K562 (cell line): ENCODE measurements around the gene SART3. TPM values are rescaled to one million over a fixed set of nuclear protein-coding genes. Genes with fewer than 3 reads are reported as not detected.

ENCODE experiments used
- ATAC-seq: fragments of 200-7000 bp; cut with Tn5 transposase; 3 replicates; pipeline ENCODE4 v1.9.1; 2020; ENCODE audit warnings: moderate library complexity
- BruUV-seq: library from RNA; stranded (reverse); fragments of 400-500 nt; replicated peaks from 2 replicates; lab custom pipeline; 2021; lab: Mats Ljungman, UMichigan
- CTCF ChIA-PET: fragments of 300-600 bp; formaldehyde crosslinking; extraction: SDS; loops from one replicate; lab custom pipeline; 2021; ENCODE audit warnings: low intra/inter-chr PET ratio; lab: Yijun Ruan, JAX
- POLR2A ChIA-PET: fragments of 300-600, 350-650 bp; sonication (Branson Sonifier 250); formaldehyde crosslinking; extraction: SDS; loops from one replicate; lab custom pipeline; 2021; ENCODE audit warnings: antibody characterized with exemption, inconsistent platforms; lab: Yijun Ruan, JAX
- DNase-seq, 4 experiments: peaks; one replicate each; pipeline versions ENCODE4 v3.0.0 to v3.0.0-alpha.2; 2011 to 2018; ENCODE audit warnings: low spot score in 3 of 4, mixed read lengths in 3 of 4; ENCODE audit errors: extremely low read depth in 1 of 4
- FAIRE-seq: peaks from 2 replicates; lab custom pipeline; 2011; peaks lifted over from hg19 to GRCh38; lab: Jason Lieb, UNC
- H2AFZ ChIP-seq: 2 replicates; pipeline ENCODE4 v1.6.0; 2011; ENCODE audit warnings: low read depth, low read length, control low read depth, inconsistent platforms
- H3K27ac ChIP-seq: fragments of 200-600 bp; 3 replicates; pipeline ENCODE4 v1.8.0; 2011; ENCODE audit warnings: low read depth, mild to moderate bottlenecking, control low read depth, inconsistent platforms, low read length, moderate library complexity, mixed read lengths; ENCODE audit errors: extremely low read depth
- H3K27me3 ChIP-seq, 2 experiments: fragments of 300-600 bp in 1 of 2; 2 replicates in 1 of 2; 3 replicates in 1 of 2; pipeline versions ENCODE4 v1.6.0 to v1.8.0; 2011; ENCODE audit warnings: inconsistent platforms in 2 of 2, low read length in 2 of 2, mild to moderate bottlenecking in 1 of 2, mixed read lengths in 1 of 2, moderate library complexity in 1 of 2; ENCODE audit not compliant: control insufficient read depth in 2 of 2, insufficient read depth in 2 of 2
- H3K36me3 ChIP-seq: fragments of 300-600 bp; 3 replicates; pipeline ENCODE4 v1.8.0; 2011; ENCODE audit warnings: mild to moderate bottlenecking, low read length, inconsistent platforms; ENCODE audit not compliant: control insufficient read depth, insufficient read depth
- H3K4me1 ChIP-seq, 2 experiments: fragments of 200-600 bp in 1 of 2; replicated peaks in 1 of 2; 2 replicates in 1 of 2; 3 replicates in 1 of 2; pipeline versions ENCODE4 v1.5.1 to v1.8.0; 2011; ENCODE audit warnings: inconsistent platforms in 2 of 2, low read length in 2 of 2, mild to moderate bottlenecking in 1 of 2, mixed read lengths in 1 of 2, moderate library complexity in 1 of 2; ENCODE audit not compliant: control insufficient read depth in 2 of 2, insufficient read depth in 2 of 2
- H3K4me2 ChIP-seq: 2 replicates; pipeline ENCODE4 v1.6.1; 2011; ENCODE audit warnings: low read length, control low read depth, inconsistent platforms, mixed read lengths; ENCODE audit not compliant: insufficient read depth
- H3K4me3 ChIP-seq: fragments of 200-600 bp; sonication (generic), shearing (Covaris generic); 2 replicates; pipeline ENCODE4 v1.5.1; 2016; ENCODE audit warnings: control low read depth, inconsistent platforms
- H3K79me2 ChIP-seq: fragments of 200-600 bp; 3 replicates; pipeline ENCODE4 v1.8.0; 2011; ENCODE audit warnings: low read length, inconsistent platforms; ENCODE audit not compliant: control insufficient read depth, insufficient read depth
- H3K9ac ChIP-seq, 2 experiments: 2 replicates each; pipeline versions ENCODE4 v1.6.0 to v1.6.1; 2011; ENCODE audit warnings: low read depth in 2 of 2, low read length in 2 of 2, control low read depth in 1 of 2, inconsistent platforms in 1 of 2, mild to moderate bottlenecking in 1 of 2, mixed read lengths in 1 of 2; ENCODE audit not compliant: insufficient read depth in 1 of 2
- H3K9me1 ChIP-seq: one replicate; pipeline ENCODE4 v1.6.0; 2011; ENCODE audit warnings: inconsistent platforms, mild to moderate bottlenecking, low read length, moderate library complexity; ENCODE audit not compliant: control insufficient read depth, insufficient read depth
- H3K9me3 ChIP-seq: replicated peaks from 2 replicates; pipeline ENCODE4 v1.5.1; 2011; ENCODE audit warnings: low read depth, low read length, inconsistent platforms; ENCODE audit not compliant: control insufficient read depth, insufficient read depth
- H4K20me1 ChIP-seq: replicated peaks from 2 replicates; pipeline ENCODE4 v1.6.1; 2011; ENCODE audit warnings: low read length, inconsistent platforms, mixed read lengths; ENCODE audit not compliant: control insufficient read depth, insufficient read depth
- ATF3 ChIP-seq, 2 experiments: fragments of 450-650 bp in 1 of 2; sonication (generic) in 1 of 2; formaldehyde crosslinking in 1 of 2; IDR thresholded peaks in 1 of 2; conservative IDR thresholded peaks in 1 of 2; 2 replicates each; pipeline versions ENCODE4 v1.6.1 to v1.8.1; 2016 to 2023; ENCODE audit warnings: mild to moderate bottlenecking in 2 of 2, moderate library complexity in 2 of 2, inconsistent platforms in 1 of 2, missing genetic modification reagents in 1 of 2
- ATF4 ChIP-seq: fragments of 450-650 bp; formaldehyde crosslinking; IDR thresholded peaks from 2 replicates; pipeline ENCODE4 v1.4.0; 2022; ENCODE audit warnings: mild to moderate bottlenecking, moderate library complexity
- CBFB ChIP-seq: sonication (generic); formaldehyde crosslinking; IDR thresholded peaks from 2 replicates; pipeline ENCODE4 v1.4.0; 2020; ENCODE audit warnings: mild to moderate bottlenecking, missing genetic modification reagents
- CEBPB ChIP-seq: fragments of 450-650 bp; IDR thresholded peaks from 2 replicates; pipeline ENCODE4 v1.6.1; 2016; ENCODE audit warnings: missing genetic modification characterization, missing compliant biosample characterization
- CEBPG ChIP-seq, 3 experiments: fragments of 200-800 bp in 1 of 3; sonication (Bioruptor generic) in 1 of 3; sonication (generic) in 1 of 3; formaldehyde crosslinking in 1 of 3; IDR thresholded peaks in 2 of 3; conservative IDR thresholded peaks in 1 of 3; 2 replicates each; pipeline versions ENCODE4 v1.6.1 to v1.8.0; 2016 to 2022; ENCODE audit warnings: missing compliant biosample characterization in 2 of 3, missing genetic modification characterization in 2 of 3, mild to moderate bottlenecking in 1 of 3, missing genetic modification reagents in 1 of 3
- ESRRA ChIP-seq: fragments of 450-650 bp; IDR thresholded peaks from 2 replicates; pipeline ENCODE4 v1.6.1; 2014; ENCODE audit warnings: low read depth, mild to moderate bottlenecking, moderate library complexity, borderline replicate concordance
- ILF3 ChIP-seq: fragments of 450-650 bp; IDR thresholded peaks from 2 replicates; pipeline ENCODE4 v1.6.1; 2018; ENCODE audit warnings: antibody characterized with exemption, mild to moderate bottlenecking, moderate library complexity, borderline replicate concordance
- KHSRP ChIP-seq: fragments of 450-650 bp; IDR thresholded peaks from 2 replicates; pipeline ENCODE4 v1.6.1; 2017
- LEF1 ChIP-seq: fragments of 450-650 bp; IDR thresholded peaks from 2 replicates; pipeline ENCODE4 v1.6.1; 2016; ENCODE audit warnings: mild to moderate bottlenecking
- POLR2H ChIP-seq: IDR thresholded peaks from 2 replicates; pipeline ENCODE4 v1.6.1; 2016; ENCODE audit warnings: missing genetic modification characterization, low read depth, mild to moderate bottlenecking, control low read depth, missing compliant biosample characterization, moderate library complexity
- SIN3B ChIP-seq: fragments of 450-650 bp; IDR thresholded peaks from 2 replicates; pipeline ENCODE4 v1.6.1; 2017; ENCODE audit warnings: low read depth, mild to moderate bottlenecking, moderate library complexity
- SMAD3 ChIP-seq: fragments of 450-650 bp; formaldehyde crosslinking; conservative IDR thresholded peaks from 2 replicates; pipeline ENCODE4 v1.4.0; 2020; ENCODE audit warnings: mild to moderate bottlenecking
- SMARCA4 ChIP-seq: fragments of 450-650 bp; IDR thresholded peaks from 2 replicates; pipeline ENCODE4 v1.6.1; 2016
- ZFX ChIP-seq: sonication (generic); formaldehyde crosslinking; IDR thresholded peaks from 2 replicates; pipeline ENCODE4 v1.8.0; 2022; ENCODE audit warnings: mild to moderate bottlenecking, missing genetic modification reagents, moderate library complexity
- ZNF280B ChIP-seq: fragments of 250-450 bp; sonication (Bioruptor Pico); IDR thresholded peaks from 2 replicates; pipeline ENCODE4 v1.5.1; 2021; ENCODE audit warnings: mild to moderate bottlenecking
- ZNF436 ChIP-seq: fragments of 250-450, 450-650 bp; sonication (Bioruptor Pico); formaldehyde crosslinking; IDR thresholded peaks from 2 replicates; pipeline ENCODE4 v1.7.0; 2020; ENCODE audit warnings: mild to moderate bottlenecking
- ZNF766 ChIP-seq: fragments of 200-800 bp; sonication (Bioruptor generic); conservative IDR thresholded peaks from 2 replicates; pipeline ENCODE4 v1.6.1; 2016; ENCODE audit warnings: missing genetic modification characterization, missing compliant biosample characterization
- WGBS: fragments of 100-300 bp; shearing (Covaris generic); methylation state at CpG from one replicate; pipeline ENCODE4 v1.1.6; 2016; ENCODE audit warnings: low coverage, mixed read lengths; ENCODE audit not compliant: insufficient coverage; ENCODE audit errors: missing lambda C conversion rate; 5-methylcytosine and 5-hydroxymethylcytosine counted together
- in situ Hi-C: fragments of 300-500 bp; cut with MboI; formaldehyde crosslinking; loops from 4 replicates; pipeline ENCODE4 v1.15.0; 2018; ENCODE audit warnings: inconsistent platforms, mixed read lengths
- intact Hi-C: fragments of 100-400 bp; cut with micrococcal nuclease; formaldehyde crosslinking; loops from 2 replicates; pipeline ENCODE4 v1.14.2; 2022
- polyA plus RNA-seq, 8 experiments: library from polyadenylated mRNA; depleted of rRNA in 4 of 8; stranded (reverse) in 5 of 8; unstranded in 3 of 8; fragments of >200 nt; fragmentation: Nextera tagmentation in 2 of 8; fragmentation: Illumina TruSeq in 1 of 8; extraction: Ambion mirVana in 2 of 8; extraction: Trizol in 1 of 8; gene quantifications; 2 replicates each; pipeline versions ENCODE4 v1.2.1 to v1.2.3, GENCODE V29; 2011 to 2014; ENCODE audit warnings: inconsistent platforms in 1 of 8, missing spikeins in 1 of 8
- total RNA-seq, 7 experiments: library from RNA; depleted of rRNA in 6 of 7; stranded (reverse); fragments of >200 nt in 6 of 7; fragmentation: Illumina TruSeq in 2 of 7; extraction: Trizol in 2 of 7; gene quantifications; 2 replicates each; pipeline versions ENCODE4 v1.2.1 to v1.2.3, GENCODE V29; 2011 to 2021; ENCODE audit warnings: low replicate concordance in 1 of 7

The SART3 gene
- total and polyA plus RNA-seq, 9 of the 15 experiments (the other 6 are each of a cell fraction or from before 2014, with no cell fraction given) = 8.9 to 167 (median 56.7) TPM

DNA sequence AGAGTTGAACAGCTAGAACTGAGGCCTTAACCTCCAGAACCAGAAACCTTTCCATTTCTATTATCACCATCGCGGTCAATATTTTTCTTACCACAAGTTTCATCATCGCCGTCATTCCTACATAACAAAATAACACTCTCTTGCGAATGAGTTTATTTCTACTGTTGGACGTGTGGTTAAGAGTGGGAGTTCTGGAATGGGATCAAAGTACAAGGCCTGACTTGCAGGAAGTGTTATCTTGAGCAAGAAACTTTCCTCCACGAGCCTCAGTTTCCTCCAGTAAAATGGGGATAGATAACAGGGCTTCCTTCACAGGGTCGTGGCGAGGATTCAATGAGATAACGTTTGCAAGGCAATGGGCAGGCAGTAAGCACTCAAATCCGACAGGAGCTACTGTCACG is 652 bp downstream of the SART3 start:
- in situ Hi-C loops = loop anchor here (5.0 kb wide), 2 partner anchors 242 to 532 kb away; partner anchors contain the start of gene ALKBH2
- Histone ChIP-seq H3K9me3 (no peaks in the 10 kb centered on the region), H3K27ac (peak overlapping the region; percentile 97), H3K4me2 (peak overlapping the region; percentile 99), H3K9ac (peak overlapping the region; percentile 90 to 96), H3K36me3 (peaks cover 50% of the 10 kb centered on the region), H2AFZ (peak overlapping the region; percentile 89), H3K9me1 (no peaks in the 10 kb centered on the region), H3K4me3 (peak overlapping the region; percentile 93), H3K79me2 (peaks cover 86% of the 10 kb centered on the region), H3K27me3 (no peaks in the 10 kb centered on the region), H4K20me1 (peaks cover 16% of the 10 kb centered on the region; the same call in 1 of the 2 replicates), H3K4me1 (peaks cover 11 to 26% of the 10 kb centered on the region in 2 experiments)
- intact Hi-C loops = loop anchor here (5.0 kb wide), 3 partner anchors 172 to 392 kb away; partner anchors contain the start of genes CORO1C and SSH1
- ChIA-PET POLR2A (interaction anchor here (0.5 to 2.4 kb wide), 16 partner anchors 10 to 487 kb away, joined by 3 to 18 read pairs (median 3); partner anchors contain the start of gene FICD), CTCF (no interaction called here)
- under 1% methylated on average over 12 of the region's 12 CpGs for WGBS
- ATAC-seq (no peak), DNase-seq (peak in 1 of 4 experiments; percentile 42), FAIRE-seq (peak; percentile 56)
- BruUV-seq = no TSS peak
- 0 out of 2 replicates have a peak, but pooled peaks have one; percentile 3 for TF ChIP-seq SIN3B
- peak; percentile 87 for TF ChIP-seq CEBPG (CRISPR knock-in tag; IDR thresholded peaks at IDR 0.05)
- peak; percentile 77 to 95 for TF ChIP-seq CEBPG (tag; conservative IDR thresholded peaks at IDR 0.05 in 1 of 2, IDR thresholded peaks at IDR 0.05 in 1 of 2)
- 0 out of 2 replicates have a peak, but pooled peaks have one; percentile 49 for TF ChIP-seq ZNF766 (CRISPR knock-in tag)
- TF ChIP-seq SMAD3 (CRISPR knock-in tag) = no peak
- TF ChIP-seq ATF4 (CRISPR knock-in tag) = 0 out of 2 replicates have a peak, but pooled peaks have one; percentile 34
- no peak; the same call in 1 of the 2 replicates for TF ChIP-seq ESRRA
- TF ChIP-seq ATF3 (IDR thresholded peaks at IDR 0.05) = peak; percentile 82
- no peak for TF ChIP-seq ATF3 (CRISPR knock-in tag; conservative IDR thresholded peaks at IDR 0.05)
- no peak for TF ChIP-seq ZNF436 (CRISPR knock-in tag)
- peak; percentile 16; the same call in 1 of the 2 replicates for TF ChIP-seq SMARCA4
- peak; percentile 53; the same call in 1 of the 2 replicates for TF ChIP-seq LEF1
- TF ChIP-seq ZNF280B (CRISPR knock-in tag) = no peak
- TF ChIP-seq ZFX (CRISPR knock-in tag) = peak; percentile 21; the same call in 1 of the 2 replicates
- no peak for TF ChIP-seq CBFB
- no peak for TF ChIP-seq KHSRP
- no peak for TF ChIP-seq ILF3
- TF ChIP-seq CEBPB = peak; percentile 67
- peak; percentile 73 for TF ChIP-seq POLR2H (tag)
